Cerebellar cortex (tissue), 1 donor: ENCODE measurements around the gene IMMP1L.

Experiments
- DNase-seq: peaks from one replicate; pipeline ENCODE4 v3.0.0-alpha.2; 2015; ENCODE audit warnings: low spot score

IMMP1L gene

GRCh38 chr11:31387379-31387778, 122.0 kb downstream of the IMMP1L start:
- DNase-seq = no peak

GRCh38 chr11:31383116-31383515, 126.3 kb downstream of the IMMP1L start:
- no peak for DNase-seq
